ENCODE results near the gene CFAP77. TPM values are rescaled to one million over a fixed set of nuclear protein-coding genes. Genes with fewer than 3 reads are reported as not detected.

The CFAP77 gene
- total RNA-seq, 1 donor from 2014 or later, result 0.36 TPM

Other genes with a start within 250 kb of the CFAP77 start
- 2.4 and 2.5 TPM in 2 replicates for gene NTNG2, start 248.2 kb upstream of the CFAP77 start, total RNA-seq
- 45.6 and 48.4 TPM in 2 replicates for gene SETX, start 55.2 kb upstream of the CFAP77 start, total RNA-seq
- 13.2 and 13.3 TPM in 2 replicates for gene TTF1, start 3.4 kb upstream of the CFAP77 start, total RNA-seq
- not detected in 2 replicates for gene BARHL1, start 172.4 kb downstream of the CFAP77 start, total RNA-seq